Body of pancreas (tissue), 4 donors: Measurements from ENCODE around the gene ME3.

Experiments
- CTCF ChIP-seq, 7 experiments: fragments of 450-650 bp in 4 of 7; fragments of 200-600 bp in 3 of 7; sonication (generic) in 3 of 7; IDR thresholded peaks; one replicate each; pipeline ENCODE4 v1.5.1; 2016 to 2019; ENCODE audit warnings: antibody characterized with exemption in 7 of 7
- POLR2A ChIP-seq, 3 donors: fragments of 450-650 bp; IDR thresholded peaks; one replicate each; pipeline ENCODE4 v1.6.1; 2016; ENCODE audit warnings: antibody characterized with exemption in 3 of 3, mild to moderate bottlenecking in 2 of 3

GRCh38 chr11:86492370-86493010 lies 179.9 kb downstream of the ME3 start:
- TF ChIP-seq CTCF (IDR thresholded peaks at IDR 0.05) (no peak), POLR2A (IDR thresholded peaks at IDR 0.05) (no peak)
